ENCODE measurements around the gene SLC6A18. TPM values are rescaled to one million over a fixed set of nuclear protein-coding genes. Genes with fewer than 3 reads are reported as not detected.

SLC6A18 gene
- total and polyA plus RNA-seq, 2 donors (not counting 1 experiment from before 2014, with no cell fraction given): not detected

DNA sequence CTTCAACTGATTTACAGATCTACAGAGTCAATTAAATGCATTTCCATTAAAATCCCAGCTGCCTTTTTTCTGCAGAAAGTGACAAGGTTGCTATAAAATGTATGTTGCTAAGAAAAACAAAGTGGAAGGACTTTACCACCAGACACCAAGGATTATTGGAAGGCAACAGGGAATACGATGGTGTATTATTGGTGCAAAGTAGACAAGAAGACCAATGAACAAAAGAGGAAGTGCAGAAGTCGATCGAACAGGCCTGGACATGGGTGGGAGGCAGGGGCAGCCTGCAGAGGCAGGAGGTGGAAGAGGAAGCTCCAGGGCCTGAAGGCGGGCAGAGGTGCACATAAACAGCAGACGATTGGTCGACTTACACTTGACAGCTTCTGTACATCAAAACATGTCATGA, 34.3 kb upstream of the SLC6A18 start:
- no peak overlapping the region for H2AFZ ChIP-seq (ENCODE audit: low read length)
- H3K27me3 ChIP-seq (ENCODE audit: control insufficient read depth, insufficient read depth, low read length): peaks cover 3% of the 10 kb centered on the region
- no peak overlapping the region for H3K4me3 ChIP-seq (replicated peaks in 1 of 4; ENCODE audit: control extremely low read depth in 1 of 4, insufficient read depth in 1 of 4, low read depth in 3 of 4, low read length in 4 of 4)

DNA sequence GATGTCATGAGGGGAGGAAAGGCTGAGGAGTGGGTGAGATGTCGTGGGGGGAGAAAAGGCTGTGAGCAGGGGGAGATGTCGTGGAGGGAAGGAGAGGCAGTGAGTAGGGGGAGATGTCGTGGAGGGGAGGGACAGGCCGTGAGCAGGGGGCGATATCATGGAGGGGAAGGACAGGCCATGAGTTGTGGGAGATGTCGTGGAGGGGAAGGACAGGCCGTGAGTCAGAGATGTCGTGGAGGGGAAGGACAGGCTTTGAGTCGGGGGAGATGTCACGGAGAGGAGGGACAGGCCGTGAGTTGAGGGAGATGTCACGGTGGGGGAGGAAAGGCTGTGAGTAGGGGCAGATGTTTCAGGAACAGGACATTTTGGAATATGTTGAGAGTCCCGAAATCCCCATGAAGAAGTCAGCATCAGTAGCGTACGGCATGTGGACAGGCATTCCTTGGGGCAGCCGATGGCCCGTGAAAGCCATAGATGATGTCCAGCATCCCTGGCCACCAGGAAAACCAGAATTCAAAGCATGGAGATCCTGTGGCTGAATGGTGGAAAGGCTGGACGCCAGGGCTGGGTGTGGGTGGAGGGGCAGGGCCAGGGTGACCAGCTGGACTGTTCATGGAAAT, 32.1 kb upstream of the SLC6A18 start:
- peaks cover 3% of the 10 kb centered on the region for H3K27me3 ChIP-seq (ENCODE audit: control insufficient read depth, insufficient read depth, low read length)
- no peaks in the 10 kb centered on the region for H3K36me3 ChIP-seq (ENCODE audit: control insufficient read depth, insufficient read depth, low read length)
- H3K79me2 ChIP-seq (ENCODE audit: control insufficient read depth, insufficient read depth, low read length): no peaks in the 10 kb centered on the region
- H3K9me3 ChIP-seq (ENCODE audit: control insufficient read depth, insufficient read depth, low read depth, low read length): no peaks in the 10 kb centered on the region
- H4K20me1 ChIP-seq (ENCODE audit: control insufficient read depth, extremely low read depth, insufficient read depth, low read length): no peaks in the 10 kb centered on the region
- no peak overlapping the region for H3K4me3 ChIP-seq (replicated peaks in 1 of 4; ENCODE audit: control extremely low read depth in 1 of 4, insufficient read depth in 1 of 4, low read depth in 3 of 4, low read length in 4 of 4)
- no peak overlapping the region for H3K9ac ChIP-seq (ENCODE audit: insufficient read depth, low read length)
- no peak overlapping the region for H3K4me2 ChIP-seq (ENCODE audit: extremely low read depth, insufficient read depth, low read length)
- DNase-seq (ENCODE audit: low read depth in 2 of 2): no peak
- TF ChIP-seq EZH2 (IDR thresholded peaks at IDR 0.05; ENCODE audit: low read length, missing control alignments): no peak
- TF ChIP-seq, protein P1, sequence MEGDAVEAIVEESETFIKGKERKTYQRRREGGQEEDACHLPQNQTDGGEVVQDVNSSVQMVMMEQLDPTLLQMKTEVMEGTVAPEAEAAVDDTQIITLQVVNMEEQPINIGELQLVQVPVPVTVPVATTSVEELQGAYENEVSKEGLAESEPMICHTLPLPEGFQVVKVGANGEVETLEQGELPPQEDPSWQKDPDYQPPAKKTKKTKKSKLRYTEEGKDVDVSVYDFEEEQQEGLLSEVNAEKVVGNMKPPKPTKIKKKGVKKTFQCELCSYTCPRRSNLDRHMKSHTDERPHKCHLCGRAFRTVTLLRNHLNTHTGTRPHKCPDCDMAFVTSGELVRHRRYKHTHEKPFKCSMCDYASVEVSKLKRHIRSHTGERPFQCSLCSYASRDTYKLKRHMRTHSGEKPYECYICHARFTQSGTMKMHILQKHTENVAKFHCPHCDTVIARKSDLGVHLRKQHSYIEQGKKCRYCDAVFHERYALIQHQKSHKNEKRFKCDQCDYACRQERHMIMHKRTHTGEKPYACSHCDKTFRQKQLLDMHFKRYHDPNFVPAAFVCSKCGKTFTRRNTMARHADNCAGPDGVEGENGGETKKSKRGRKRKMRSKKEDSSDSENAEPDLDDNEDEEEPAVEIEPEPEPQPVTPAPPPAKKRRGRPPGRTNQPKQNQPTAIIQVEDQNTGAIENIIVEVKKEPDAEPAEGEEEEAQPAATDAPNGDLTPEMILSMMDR (conservative IDR thresholded peaks at IDR 0.05 in 1 of 2, IDR thresholded peaks at IDR 0.05 in 1 of 2; ENCODE audit: low read depth in 1 of 2, low read length in 2 of 2): no peak
- H3K27ac ChIP-seq (ENCODE audit: insufficient read depth, low read length): no peak overlapping the region
- no peak overlapping the region for H2AFZ ChIP-seq (ENCODE audit: low read length)
- no peaks in the 10 kb centered on the region for H3K4me1 ChIP-seq (ENCODE audit: control insufficient read depth, extremely low read depth, insufficient read depth, low read length)

More for the DNA sequence above, 34.3 kb upstream of the SLC6A18 start:
- TF ChIP-seq, protein P1 (conservative IDR thresholded peaks at IDR 0.05 in 1 of 2, IDR thresholded peaks at IDR 0.05 in 1 of 2; ENCODE audit: low read depth in 1 of 2, low read length in 2 of 2): no peak
- no peak for TF ChIP-seq EZH2 (IDR thresholded peaks at IDR 0.05; ENCODE audit: low read length, missing control alignments)
- no peaks in the 10 kb centered on the region for H3K79me2 ChIP-seq (ENCODE audit: control insufficient read depth, insufficient read depth, low read length)
- H3K4me2 ChIP-seq (ENCODE audit: extremely low read depth, insufficient read depth, low read length): no peak overlapping the region
- H3K4me1 ChIP-seq (ENCODE audit: control insufficient read depth, extremely low read depth, insufficient read depth, low read length): no peaks in the 10 kb centered on the region
- H3K27ac ChIP-seq (ENCODE audit: insufficient read depth, low read length): no peak overlapping the region
- no peaks in the 10 kb centered on the region for H4K20me1 ChIP-seq (ENCODE audit: control insufficient read depth, extremely low read depth, insufficient read depth, low read length)
- no peaks in the 10 kb centered on the region for H3K9me3 ChIP-seq (ENCODE audit: control insufficient read depth, insufficient read depth, low read depth, low read length)
- no peaks in the 10 kb centered on the region for H3K36me3 ChIP-seq (ENCODE audit: control insufficient read depth, insufficient read depth, low read length)
- H3K9ac ChIP-seq (ENCODE audit: insufficient read depth, low read length): no peak overlapping the region
- DNase-seq (ENCODE audit: low read depth in 2 of 2): no peak

DNA sequence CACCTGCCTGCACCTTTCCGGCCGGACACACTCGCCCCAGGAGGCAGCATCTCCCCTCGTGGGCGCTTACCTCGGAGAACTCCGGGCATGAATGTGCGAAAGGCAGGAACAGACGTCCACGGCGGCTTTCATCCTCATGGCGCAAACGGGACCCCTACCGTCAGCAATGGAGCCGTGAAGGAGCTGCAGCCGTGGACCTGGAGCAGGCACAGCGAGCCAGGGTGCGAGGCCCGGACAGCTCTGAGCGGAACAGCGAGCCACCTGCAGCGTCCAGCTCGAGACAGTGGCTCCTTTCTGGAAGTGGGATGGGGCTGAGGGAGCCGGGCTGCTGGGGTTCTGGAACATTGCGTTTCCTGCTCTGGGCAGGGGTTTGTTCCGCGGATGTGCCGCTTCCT, 31.6 kb upstream of the SLC6A18 start:
- no peak for DNase-seq (ENCODE audit: low read depth in 2 of 2)
- Histone ChIP-seq H4K20me1 (ENCODE audit: control insufficient read depth, extremely low read depth, insufficient read depth, low read length) (no peaks in the 10 kb centered on the region), H3K4me2 (ENCODE audit: extremely low read depth, insufficient read depth, low read length) (no peak overlapping the region), H3K4me1 (ENCODE audit: control insufficient read depth, extremely low read depth, insufficient read depth, low read length) (no peaks in the 10 kb centered on the region), H3K9me3 (ENCODE audit: control insufficient read depth, insufficient read depth, low read depth, low read length) (no peaks in the 10 kb centered on the region), H2AFZ (ENCODE audit: low read length) (no peak overlapping the region), H3K36me3 (ENCODE audit: control insufficient read depth, insufficient read depth, low read length) (no peaks in the 10 kb centered on the region), H3K27me3 (ENCODE audit: control insufficient read depth, insufficient read depth, low read length) (peaks cover 3% of the 10 kb centered on the region), H3K27ac (ENCODE audit: insufficient read depth, low read length) (no peak overlapping the region), H3K9ac (ENCODE audit: insufficient read depth, low read length) (no peak overlapping the region), H3K4me3 (replicated peaks in 1 of 4; ENCODE audit: control extremely low read depth in 1 of 4, insufficient read depth in 1 of 4, low read depth in 3 of 4, low read length in 4 of 4) (no peak overlapping the region), H3K79me2 (ENCODE audit: control insufficient read depth, insufficient read depth, low read length) (no peaks in the 10 kb centered on the region)
- no peak for TF ChIP-seq EZH2 (IDR thresholded peaks at IDR 0.05; ENCODE audit: low read length, missing control alignments)
- TF ChIP-seq, protein P1 (conservative IDR thresholded peaks at IDR 0.05 in 1 of 2, IDR thresholded peaks at IDR 0.05 in 1 of 2; ENCODE audit: low read depth in 1 of 2, low read length in 2 of 2): no peak

Measured in fibroblast of lung (primary cell).